Measurements from ENCODE around the gene PRTFDC1.

PRTFDC1 gene

GRCh38 chr10:24850727-24851296 is 101.6 kb downstream of the PRTFDC1 start:
- H4K20me1 ChIP-seq (ENCODE audit: insufficient read depth) = no peaks in the 10 kb centered on the region

DNA sequence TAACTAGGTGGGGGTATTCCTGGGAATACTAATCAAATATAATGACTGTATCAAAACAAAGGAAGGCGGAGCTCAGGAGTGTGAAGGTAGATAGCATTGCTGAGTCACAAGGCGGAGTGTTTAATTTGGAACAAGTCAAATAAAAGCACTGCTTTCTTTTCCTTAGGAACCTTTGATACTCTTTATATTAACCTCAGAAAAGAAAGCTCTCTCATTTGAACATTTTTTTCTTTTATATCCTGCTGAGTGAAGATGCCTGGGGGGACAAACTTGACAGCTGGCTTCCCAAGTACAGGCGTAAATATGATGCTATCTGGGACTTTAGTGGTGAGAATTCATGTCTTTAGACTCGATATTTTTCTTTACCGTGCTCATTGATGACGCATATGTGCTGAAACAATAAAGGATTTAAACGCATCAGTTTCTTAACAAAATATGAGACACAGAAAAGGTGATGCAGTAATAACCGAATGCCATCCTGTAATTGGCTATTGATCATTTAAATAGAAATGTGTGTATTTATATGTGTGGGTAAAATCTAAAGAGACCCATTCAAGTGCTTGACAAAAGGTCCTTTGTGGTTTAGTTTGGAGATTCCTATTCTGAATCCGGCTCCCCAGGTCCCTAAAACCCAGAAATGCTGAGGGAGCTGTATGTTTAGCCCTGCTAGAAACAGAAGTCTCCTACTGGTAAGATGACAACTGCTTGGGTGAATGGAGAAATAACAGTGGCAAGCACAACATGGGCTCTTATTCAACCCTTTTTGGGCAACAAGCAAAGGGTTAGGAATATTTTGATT is 102.7 kb downstream of the PRTFDC1 start:
- H3K27ac ChIP-seq = no peak overlapping the region

More at GRCh38 chr10:24850727-24851296, 101.6 kb downstream of the PRTFDC1 start:
- no peak overlapping the region for H3K27ac ChIP-seq
- H3K27me3 ChIP-seq (ENCODE audit: insufficient read depth, low read depth) = no peaks in the 10 kb centered on the region
- no peak overlapping the region for H3K9ac ChIP-seq
- H3K4me3 ChIP-seq (IDR thresholded peaks at IDR 0.05; ENCODE audit: insufficient read depth, low read depth, low read length) = no peak overlapping the region
- H3K79me2 ChIP-seq (ENCODE audit: insufficient read depth, low read depth) = no peaks in the 10 kb centered on the region
- H2AFZ ChIP-seq (ENCODE audit: low read depth) = no peak overlapping the region
- TF ChIP-seq CTCF (conservative IDR thresholded peaks at IDR 0.05; ENCODE audit: low read depth, low read length) = no peak
- H3K4me1 ChIP-seq (ENCODE audit: low read depth, poor library complexity, severe bottlenecking) = no peaks in the 10 kb centered on the region
- no peak overlapping the region for H3K4me2 ChIP-seq
- no peaks in the 10 kb centered on the region for H3K36me3 ChIP-seq (ENCODE audit: insufficient read depth)

DNA sequence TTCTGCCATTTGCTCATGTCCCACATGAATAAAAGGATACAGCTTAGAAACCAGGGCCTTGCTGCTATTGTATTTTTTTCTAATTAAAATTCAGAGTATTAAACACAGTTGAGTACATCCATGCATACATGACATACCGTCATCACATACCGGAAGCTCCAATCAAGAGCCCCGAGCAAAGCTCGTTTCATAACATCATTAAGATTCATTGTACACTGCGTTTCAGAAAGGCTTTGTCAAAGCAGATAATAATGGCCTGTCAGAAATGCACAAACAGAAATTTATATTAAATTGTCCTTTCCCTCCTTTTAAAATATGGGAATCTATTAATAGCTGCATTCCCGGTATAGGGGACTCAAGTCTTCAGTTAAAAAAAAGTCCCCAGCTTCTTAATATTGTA is 103.4 kb downstream of the PRTFDC1 start:
- no peak overlapping the region for H3K4me2 ChIP-seq
- no peaks in the 10 kb centered on the region for H4K20me1 ChIP-seq (ENCODE audit: insufficient read depth)
- H3K36me3 ChIP-seq (ENCODE audit: insufficient read depth) = no peaks in the 10 kb centered on the region
- H3K4me1 ChIP-seq (ENCODE audit: low read depth, poor library complexity, severe bottlenecking) = no peaks in the 10 kb centered on the region
- no peaks in the 10 kb centered on the region for H3K27me3 ChIP-seq (ENCODE audit: insufficient read depth, low read depth)
- H3K9ac ChIP-seq = no peak overlapping the region
- H2AFZ ChIP-seq (ENCODE audit: low read depth) = no peak overlapping the region
- H3K79me2 ChIP-seq (ENCODE audit: insufficient read depth, low read depth) = no peaks in the 10 kb centered on the region
- TF ChIP-seq CTCF (conservative IDR thresholded peaks at IDR 0.05; ENCODE audit: low read depth, low read length) = no peak
- no peak overlapping the region for H3K4me3 ChIP-seq (IDR thresholded peaks at IDR 0.05; ENCODE audit: insufficient read depth, low read depth, low read length)
- no peak overlapping the region for H3K27ac ChIP-seq

More for the DNA sequence above, 102.7 kb downstream of the PRTFDC1 start:
- no peaks in the 10 kb centered on the region for H3K27me3 ChIP-seq (ENCODE audit: insufficient read depth, low read depth)
- no peak overlapping the region for H3K4me2 ChIP-seq
- no peak overlapping the region for H3K9ac ChIP-seq
- H3K79me2 ChIP-seq (ENCODE audit: insufficient read depth, low read depth) = no peaks in the 10 kb centered on the region
- no peaks in the 10 kb centered on the region for H4K20me1 ChIP-seq (ENCODE audit: insufficient read depth)
- no peak overlapping the region for H2AFZ ChIP-seq (ENCODE audit: low read depth)
- no peaks in the 10 kb centered on the region for H3K36me3 ChIP-seq (ENCODE audit: insufficient read depth)
- no peak overlapping the region for H3K4me3 ChIP-seq (IDR thresholded peaks at IDR 0.05; ENCODE audit: insufficient read depth, low read depth, low read length)
- H3K4me1 ChIP-seq (ENCODE audit: low read depth, poor library complexity, severe bottlenecking) = no peaks in the 10 kb centered on the region
- TF ChIP-seq CTCF (conservative IDR thresholded peaks at IDR 0.05; ENCODE audit: low read depth, low read length) = no peak

DNA sequence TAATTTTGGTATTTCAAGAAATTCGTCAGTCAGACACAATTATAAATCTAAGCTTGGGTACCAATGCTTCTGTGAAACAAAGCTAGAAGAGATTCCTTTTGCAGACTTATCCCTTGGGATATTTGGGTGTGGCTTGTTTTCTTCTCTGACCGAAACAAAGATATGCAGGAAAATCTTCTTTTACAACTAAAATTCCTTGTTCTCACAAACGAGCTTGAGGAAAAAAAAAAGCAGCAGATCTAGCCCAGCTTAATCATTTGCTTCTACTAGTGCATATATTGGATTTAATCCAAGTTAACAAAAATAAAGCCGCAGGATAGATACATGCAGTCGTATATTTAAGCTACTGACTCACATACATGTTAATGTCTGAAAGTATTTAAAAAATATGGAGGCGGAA is 104.2 kb downstream of the PRTFDC1 start:
- no peak overlapping the region for H2AFZ ChIP-seq (ENCODE audit: low read depth)
- H3K4me2 ChIP-seq = no peak overlapping the region

More for the DNA sequence above, 104.2 kb downstream of the PRTFDC1 start:
- no peak for TF ChIP-seq CTCF (conservative IDR thresholded peaks at IDR 0.05; ENCODE audit: low read depth, low read length)
- Histone ChIP-seq H3K27ac (no peak overlapping the region), H3K27me3 (ENCODE audit: insufficient read depth, low read depth) (no peaks in the 10 kb centered on the region), H3K4me1 (ENCODE audit: low read depth, poor library complexity, severe bottlenecking) (no peaks in the 10 kb centered on the region), H3K36me3 (ENCODE audit: insufficient read depth) (no peaks in the 10 kb centered on the region), H3K4me3 (IDR thresholded peaks at IDR 0.05; ENCODE audit: insufficient read depth, low read depth, low read length) (no peak overlapping the region), H4K20me1 (ENCODE audit: insufficient read depth) (no peaks in the 10 kb centered on the region), H3K9ac (no peak overlapping the region), H3K79me2 (ENCODE audit: insufficient read depth, low read depth) (no peaks in the 10 kb centered on the region)

Data from KMS-11 (cell line).